NCI-H748 (cell line): Measurements from ENCODE around the gene CERS6.
"Not testable (repeated sequence)": the region's sequence is repeated elsewhere in the genome, so short reads cannot be mapped to it uniquely, and the experiment has no call there.

Source experiments
- DNase-seq: peaks from one replicate; lab custom pipeline; 2025; ENCODE audit not compliant: unreplicated experiment; lab: John Stamatoyannopoulos, UW

CERS6 gene

GRCh38 chr2:168633200-168633599, 177.1 kb downstream of the CERS6 start:
- no peak for DNase-seq

- DNase-seq: no peak
These were observed 177.8 kb downstream of the CERS6 start for GRCh38 chr2:168633895-168634294.

- DNase-seq: no peak
These were observed 179.0 kb downstream of the CERS6 start for GRCh38 chr2:168635065-168635577.

- DNase-seq: no peak
These were observed 182.9 kb downstream of the CERS6 start for GRCh38 chr2:168639018-168639417.

GRCh38 chr2:168639441-168639898, 183.4 kb downstream of the CERS6 start:
- no peak for DNase-seq

- DNase-seq: no peak
These were observed 184.0 kb downstream of the CERS6 start for GRCh38 chr2:168640039-168640438.

GRCh38 chr2:168641636-168642035, 185.6 kb downstream of the CERS6 start:
- no peak for DNase-seq

GRCh38 chr2:168642873-168643272, 186.8 kb downstream of the CERS6 start:
- no peak for DNase-seq

- no peak for DNase-seq
These were observed 187.9 kb downstream of the CERS6 start for GRCh38 chr2:168643979-168644378.

- DNase-seq: no peak
These were observed 189.7 kb downstream of the CERS6 start for GRCh38 chr2:168645696-168646338.

- DNase-seq: no peak
These were observed 193.0 kb downstream of the CERS6 start for GRCh38 chr2:168649105-168649504.

- no peak for DNase-seq
These were observed 193.5 kb downstream of the CERS6 start for GRCh38 chr2:168649562-168649961.

- DNase-seq: no peak
These were observed 194.1 kb downstream of the CERS6 start for GRCh38 chr2:168650139-168650538.

GRCh38 chr2:168650781-168651180, 194.7 kb downstream of the CERS6 start:
- DNase-seq: no peak

- no peak for DNase-seq
These were observed 197.2 kb downstream of the CERS6 start for GRCh38 chr2:168652997-168653921.

- no peak for DNase-seq
These were observed 198.6 kb downstream of the CERS6 start for GRCh38 chr2:168654705-168655104.

- no peak for DNase-seq
These were observed 199.1 kb downstream of the CERS6 start for GRCh38 chr2:168655207-168655606.

- not testable (repeated sequence) for DNase-seq
These were observed 201.3 kb downstream of the CERS6 start for GRCh38 chr2:168657378-168657777.

- no peak for DNase-seq
These were observed 202.6 kb downstream of the CERS6 start for GRCh38 chr2:168658706-168659105.

GRCh38 chr2:168660870-168661862, 205.1 kb downstream of the CERS6 start:
- peak; percentile 16 for DNase-seq

- DNase-seq: no peak
These were observed 205.8 kb downstream of the CERS6 start for GRCh38 chr2:168661863-168662256.
